Bronchial epithelial cell (primary cell): ENCODE data around the gene WDR90. TPM values are rescaled to one million over a fixed set of nuclear protein-coding genes. Genes with fewer than 3 reads are reported as not detected.

Experiments used
- DNase-seq: peaks from one replicate; pipeline ENCODE4 v3.0.0-alpha.2; 2010; ENCODE audit warnings: low read depth
- FAIRE-seq: peaks from 2 replicates; lab custom pipeline; 2011; peaks lifted over from hg19 to GRCh38; lab: Jason Lieb, UNC
- H3K27me3 ChIP-seq: 2 replicates; pipeline ENCODE4 v1.5.1; 2011; ENCODE audit warnings: low read length; ENCODE audit not compliant: control insufficient read depth, insufficient read depth
- H3K36me3 ChIP-seq: 2 replicates; pipeline ENCODE4 v1.5.1; 2011; ENCODE audit warnings: low read length; ENCODE audit not compliant: control insufficient read depth, insufficient read depth
- H3K4me3 ChIP-seq: 2 replicates; pipeline ENCODE4 v1.5.1; 2011; ENCODE audit warnings: mild to moderate bottlenecking, low read depth, low read length, control low read depth
- CTCF ChIP-seq: IDR thresholded peaks from 2 replicates; pipeline ENCODE4 v1.5.1; 2011; ENCODE audit warnings: mild to moderate bottlenecking, moderate library complexity, low read length, control low read depth, inconsistent platforms; ENCODE audit not compliant: insufficient read depth, severe bottlenecking
- total RNA-seq: library from RNA; depleted of rRNA; stranded (reverse); fragments of >200 nt; gene quantifications from 2 replicates; pipeline ENCODE4 v1.2.1, GENCODE V29; 2014

WDR90 gene
- total RNA-seq, 1 donor from 2014 or later: 4.2 TPM

GRCh38 chr16:628321-629061 is 20.7 kb upstream of the WDR90 start:
- H3K27me3 ChIP-seq: no peaks in the 10 kb centered on the region
- DNase-seq: no peak

GRCh38 chr16:629185-629832 is 19.9 kb upstream of the WDR90 start:
- no peak for FAIRE-seq
- DNase-seq: no peak
- Histone ChIP-seq H3K36me3 (peaks cover 6% of the 10 kb centered on the region), H3K4me3 (no peak overlapping the region), H3K27me3 (no peaks in the 10 kb centered on the region)
- no peak for TF ChIP-seq CTCF

More at GRCh38 chr16:628321-629061, 20.7 kb upstream of the WDR90 start:
- peaks cover 3% of the 10 kb centered on the region for H3K36me3 ChIP-seq
- no peak overlapping the region for H3K4me3 ChIP-seq
- no peak for FAIRE-seq
- TF ChIP-seq CTCF: no peak

- TF ChIP-seq CTCF: no peak
- Histone ChIP-seq H3K36me3 (peaks cover 6% of the 10 kb centered on the region), H3K27me3 (no peaks in the 10 kb centered on the region), H3K4me3 (no peak overlapping the region)
- DNase-seq (no peak), FAIRE-seq (no peak)
Measured at GRCh38 chr16:629833-630248, 19.3 kb upstream of the WDR90 start.

- Histone ChIP-seq H3K36me3 (peaks cover 6% of the 10 kb centered on the region), H3K4me3 (no peak overlapping the region), H3K27me3 (no peaks in the 10 kb centered on the region)
- FAIRE-seq (no peak), DNase-seq (no peak)
- no peak for TF ChIP-seq CTCF
Measured at GRCh38 chr16:630249-630814, 18.8 kb upstream of the WDR90 start.

- FAIRE-seq (no peak), DNase-seq (no peak)
- peaks cover 5% of the 10 kb centered on the region for H3K36me3 ChIP-seq
Measured at GRCh38 chr16:630815-631405, 18.3 kb upstream of the WDR90 start, which contains the start of gene WFIKKN1. WFIKKN1 (plus strand) TSS chr16:630985; CDS start chr16:631254, 269 bp downstream.

More at GRCh38 chr16:630815-631405, 18.3 kb upstream of the WDR90 start, which contains the start of gene WFIKKN1:
- Histone ChIP-seq H3K4me3 (no peak within 1 kb of the TSS), H3K27me3 (no peaks in the 10 kb centered on the region)
- TF ChIP-seq CTCF: no peak
